GM12878 (cell line): ENCODE results near the gene KIFAP3. TPM values are rescaled to one million over a fixed set of nuclear protein-coding genes. Genes with fewer than 3 reads are reported as not detected.

Source experiments
- ATAC-seq: fragments of 200-7000 bp; cut with Tn5 transposase; 3 replicates; pipeline ENCODE4 v1.9.1; 2020; ENCODE audit warnings: mild to moderate bottlenecking, moderate library complexity
- BruUV-seq: library from RNA; stranded (reverse); fragments of 400-500 nt; replicated peaks from 2 replicates; lab custom pipeline; 2021; lab: Mats Ljungman, UMichigan
- CTCF ChIA-PET: fragments of 300-600 bp; sonication (Branson Sonifier 250); formaldehyde crosslinking; extraction: SDS; loops from one replicate; lab custom pipeline; 2021; ENCODE audit warnings: inconsistent platforms; lab: Yijun Ruan, JAX
- POLR2A ChIA-PET: fragments of 350-600 bp; formaldehyde crosslinking; extraction: SDS; loops from one replicate; lab custom pipeline; 2021; ENCODE audit warnings: inconsistent platforms; lab: Charles Lee
- RAD21 ChIA-PET: fragments of 300-600 bp; sonication (Branson Sonifier 250); formaldehyde crosslinking; loops from one replicate; lab custom pipeline; 2023; ENCODE audit warnings: antibody characterized with exemption; ENCODE audit not compliant: unreplicated experiment; lab: Charles Lee
- SMC1A ChIA-PET: fragments of 300-600 bp; sonication (Branson Sonifier 250); formaldehyde crosslinking; loops from one replicate; lab custom pipeline; 2023; ENCODE audit not compliant: unreplicated experiment, uncharacterized antibody; lab: Charles Lee
- DNase-seq: peaks from one replicate; pipeline ENCODE4 v3.0.0-alpha.2; 2011; ENCODE audit warnings: low read depth, low spot score
- FAIRE-seq: peaks from 3 replicates; lab custom pipeline; 2011; peaks lifted over from hg19 to GRCh38; lab: Jason Lieb, UNC
- H2AFZ ChIP-seq: 2 replicates; pipeline ENCODE4 v1.6.0; 2011; ENCODE audit warnings: low read depth, low read length, control low read depth; ENCODE audit not compliant: control insufficient read depth
- H3K27ac ChIP-seq: 2 replicates; pipeline ENCODE4 v1.5.1; 2011; ENCODE audit warnings: control low read depth; ENCODE audit not compliant: control insufficient read depth, insufficient read depth
- H3K27me3 ChIP-seq, 2 experiments: replicated peaks in 1 of 2; 2 replicates each; pipeline versions ENCODE4 v1.6.0 to v1.6.1; 2011; ENCODE audit warnings: low read length in 1 of 2; ENCODE audit not compliant: control insufficient read depth in 2 of 2, insufficient read depth in 2 of 2
- H3K36me3 ChIP-seq, 2 experiments: 2 replicates each; pipeline ENCODE4 v1.5.1; 2011; ENCODE audit warnings: low read length in 1 of 2; ENCODE audit not compliant: control insufficient read depth in 2 of 2, insufficient read depth in 2 of 2
- H3K4me1 ChIP-seq: 2 replicates; pipeline ENCODE4 v1.6.1; 2011; ENCODE audit warnings: mild to moderate bottlenecking, low read length, moderate library complexity, mixed read lengths; ENCODE audit not compliant: control insufficient read depth, insufficient read depth
- H3K4me2 ChIP-seq: 2 replicates; pipeline ENCODE4 v1.6.0; 2011; ENCODE audit warnings: control low read depth; ENCODE audit not compliant: control insufficient read depth, insufficient read depth
- H3K4me3 ChIP-seq: fragments of 200-600 bp; sonication (generic); 2 replicates; pipeline ENCODE4 v1.5.1; 2016
- H3K79me2 ChIP-seq: 2 replicates; pipeline ENCODE4 v1.6.0; 2011; ENCODE audit warnings: low read length; ENCODE audit not compliant: control insufficient read depth, insufficient read depth
- H3K9ac ChIP-seq: 2 replicates; pipeline ENCODE4 v1.8.0; 2011; ENCODE audit warnings: low read length, control low read depth, mixed read lengths; ENCODE audit not compliant: control insufficient read depth, insufficient read depth
- H3K9me3 ChIP-seq: replicated peaks from 3 replicates; pipeline ENCODE4 v1.5.1; 2011; ENCODE audit warnings: mild to moderate bottlenecking, low read length; ENCODE audit not compliant: control insufficient read depth, insufficient read depth
- H4K20me1 ChIP-seq: 2 replicates; pipeline ENCODE4 v1.6.0; 2011; ENCODE audit not compliant: control insufficient read depth, insufficient read depth
- EP300 ChIP-seq, 2 experiments: fragments of 150-350 bp in 1 of 2; IDR thresholded peaks; 2 replicates each; pipeline ENCODE4 v1.6.1; 2011 to 2012; ENCODE audit warnings: low read depth in 2 of 2, low read length in 2 of 2, borderline replicate concordance in 1 of 2, improper control_type of control experiment in 1 of 2, inconsistent platforms in 1 of 2; ENCODE audit not compliant: control insufficient read depth in 1 of 2
- ETV6 ChIP-seq, 2 experiments: fragments of 450-650 bp in 1 of 2; IDR thresholded peaks in 1 of 2; conservative IDR thresholded peaks in 1 of 2; 2 replicates each; pipeline ENCODE4 v1.6.1; 2014; ENCODE audit warnings: antibody characterized with exemption in 1 of 2, borderline replicate concordance in 1 of 2, low read depth in 1 of 2, mild to moderate bottlenecking in 1 of 2, moderate library complexity in 1 of 2
- GATAD2B ChIP-seq: fragments of 450-650 bp; conservative IDR thresholded peaks from 2 replicates; pipeline ENCODE4 v1.6.1; 2017; ENCODE audit warnings: low read depth, mild to moderate bottlenecking, moderate library complexity
- HDAC2 ChIP-seq: fragments of 200-600 bp; sonication (generic); IDR thresholded peaks from 2 replicates; pipeline ENCODE4 v1.6.1; 2017
- IRF4 ChIP-seq: IDR thresholded peaks from 2 replicates; pipeline ENCODE4 v1.6.1; 2011; ENCODE audit warnings: low read depth, low read length
- MTA2 ChIP-seq: fragments of 450-650 bp; IDR thresholded peaks from 2 replicates; pipeline ENCODE4 v1.6.1; 2016; ENCODE audit warnings: low read depth, mild to moderate bottlenecking, moderate library complexity
- NFIC ChIP-seq: IDR thresholded peaks from 2 replicates; pipeline ENCODE4 v1.6.1; 2012; ENCODE audit warnings: low read depth, mild to moderate bottlenecking, inconsistent platforms, low read length, moderate library complexity
- NFYA ChIP-seq: IDR thresholded peaks from 2 replicates; pipeline ENCODE4 v1.6.1; 2011; ENCODE audit warnings: low read depth, mild to moderate bottlenecking, low read length, improper control_type of control experiment, borderline replicate concordance
- NR2F1 ChIP-seq: fragments of 450-650 bp; conservative IDR thresholded peaks from 2 replicates; pipeline ENCODE4 v1.6.1; 2017; ENCODE audit warnings: mild to moderate bottlenecking
- RB1 ChIP-seq: fragments of 450-650 bp; formaldehyde crosslinking; IDR thresholded peaks from 2 replicates; pipeline ENCODE4 v1.6.1; 2017; ENCODE audit warnings: mild to moderate bottlenecking, borderline replicate concordance
- RFX5 ChIP-seq: IDR thresholded peaks from 2 replicates; pipeline ENCODE4 v1.6.1; 2011; ENCODE audit warnings: low read depth, low read length, improper control_type of control experiment
- SIN3A ChIP-seq: IDR thresholded peaks from 2 replicates; pipeline ENCODE4 v1.6.1; 2012; ENCODE audit warnings: low read depth, low read length, improper control_type of control experiment
- SREBF1 ChIP-seq: IDR thresholded peaks from 2 replicates; pipeline ENCODE4 v1.6.1; 2012; ENCODE audit warnings: mild to moderate bottlenecking, low read length
- TCF7 ChIP-seq: IDR thresholded peaks from 2 replicates; pipeline ENCODE4 v1.6.1; 2014; ENCODE audit warnings: antibody characterized with exemption, borderline replicate concordance
- WGBS: methylation state at CpG from one replicate; pipeline ENCODE4 v1.1.6; 2016; ENCODE audit warnings: low lambda C conversion rate; ENCODE audit not compliant: insufficient replicate concordance, insufficient coverage; ENCODE audit errors: missing lambda C conversion rate; 5-methylcytosine and 5-hydroxymethylcytosine counted together
- in situ Hi-C: fragments of 300-500 bp; cut with MboI; formaldehyde crosslinking; loops from 9 replicates; pipeline ENCODE4 v1.14.3; 2018; ENCODE audit warnings: mixed read lengths
- intact Hi-C: fragments of 100-400 bp; cut with micrococcal nuclease; formaldehyde crosslinking; loops from one replicate; pipeline ENCODE4 v1.14.2; 2022; ENCODE audit not compliant: unreplicated experiment
- polyA plus RNA-seq, 11 experiments: library from polyadenylated mRNA; depleted of rRNA in 4 of 11; unstranded in 6 of 11; stranded (reverse) in 5 of 11; fragments of >200 nt; fragmentation: Nextera tagmentation in 4 of 11; fragmentation: Illumina TruSeq in 1 of 11; extraction: Ambion mirVana in 4 of 11; extraction: Trizol in 1 of 11; gene quantifications; 1 replicate in 1 of 11; 2 replicates in 10 of 11; pipeline versions ENCODE4 v1.2.1 to v1.2.3, GENCODE V29; 2011 to 2016; ENCODE audit warnings: inconsistent platforms in 2 of 11, missing spikeins in 2 of 11, low read depth in 1 of 11
- total RNA-seq, 4 experiments: library from RNA; depleted of rRNA in 3 of 4; stranded (reverse); fragments of >200 nt in 3 of 4; fragmentation: Illumina TruSeq in 1 of 4; extraction: Trizol in 1 of 4; gene quantifications; 2 replicates each; pipeline versions ENCODE4 v1.2.1 to v1.2.3, GENCODE V29; 2013 to 2021

KIFAP3 gene
- total and polyA plus RNA-seq, 10 of the 15 experiments (the other 5 are each of a cell fraction or from before 2014, with no cell fraction given), result 13.7 to 100 (median 18.9) TPM

- Histone ChIP-seq H3K4me3 (no peak overlapping the region), H3K79me2 (no peaks in the 10 kb centered on the region), H3K36me3 (no peaks in the 10 kb centered on the region), H3K27ac (no peak overlapping the region), H3K9me3 (no peaks in the 10 kb centered on the region), H3K9ac (no peak overlapping the region), H4K20me1 (no peaks in the 10 kb centered on the region), H2AFZ (no peak overlapping the region), H3K4me2 (no peak overlapping the region), H3K4me1 (peaks cover 14% of the 10 kb centered on the region), H3K27me3 (no peaks in the 10 kb centered on the region)
- intact Hi-C loops (loop anchor here (10.0 kb wide), 1 partner anchor 205 kb away; no protein-coding TSS in a partner anchor), in situ Hi-C loops (no loop called here)
- no peak for DNase-seq
- ChIA-PET SMC1A (interaction anchor here (1.8 to 9.8 kb wide), 4 partner anchors 8 to 27 kb away, joined by 5 to 165 read pairs (median 16); no protein-coding TSS in a partner anchor), POLR2A (interaction anchor here (3.7 kb wide), 1 partner anchor 8 kb away, joined by 16 read pairs; no protein-coding TSS in a partner anchor), CTCF (interaction anchor here (0.7 to 1.1 kb wide), 2 partner anchors 35 to 1029 kb away, joined by 3 to 4 read pairs; no protein-coding TSS in a partner anchor), RAD21 (interaction anchor here (1.6 kb wide), 1 partner anchor 9 kb away, joined by 4 read pairs; no protein-coding TSS in a partner anchor)
- ATAC-seq, result no peak
- WGBS, result 84% methylated on average over 4 of the region's 4 CpGs
- BruUV-seq, result no TSS peak
- FAIRE-seq, result no peak
- no peak for TF ChIP-seq SREBF1
- no peak for TF ChIP-seq RB1
- no peak for TF ChIP-seq GATAD2B
- no peak for TF ChIP-seq EP300 (IDR thresholded peaks at IDR 0.05; ENCODE audit: borderline replicate concordance in 1 of 2, control insufficient read depth in 1 of 2, low read depth in 2 of 2, low read length in 2 of 2)
Measured at GRCh38 chr1:169899519-169900217, 174.8 kb downstream of the KIFAP3 start.

- intact Hi-C loops, result loop anchor here (10.0 kb wide), 1 partner anchor 201 kb away; no protein-coding TSS in a partner anchor
- no TSS peak for BruUV-seq
- Histone ChIP-seq H3K4me3 (no peak overlapping the region), H3K4me1 (peaks cover 20% of the 10 kb centered on the region), H2AFZ (peak overlapping the region; percentile 49; the same call in 1 of the 2 replicates), H3K9ac (no peak overlapping the region), H3K4me2 (no peak overlapping the region), H3K27ac (no peak overlapping the region), H3K36me3 (no peaks in the 10 kb centered on the region), H3K79me2 (peaks cover 26% of the 10 kb centered on the region), H3K27me3 (no peaks in the 10 kb centered on the region), H4K20me1 (no peaks in the 10 kb centered on the region), H3K9me3 (no peaks in the 10 kb centered on the region)
- ChIA-PET SMC1A (interaction anchor here (1.6 to 9.8 kb wide), 5 partner anchors 9 to 23 kb away, joined by 5 to 165 read pairs (median 25); no protein-coding TSS in a partner anchor), CTCF (interaction anchor here (1.2 kb wide), 1 partner anchor 12 kb away, joined by 6 read pairs; no protein-coding TSS in a partner anchor), RAD21 (interaction anchor here (1.1 to 5.9 kb wide), 5 partner anchors 9 to 33 kb away, joined by 5 to 104 read pairs (median 7); no protein-coding TSS in a partner anchor), POLR2A (interaction anchor here (3.0 to 8.1 kb wide), 3 partner anchors 9 to 21 kb away, joined by 12 to 131 read pairs (median 104); no protein-coding TSS in a partner anchor)
- ATAC-seq (peak; percentile 36), DNase-seq (no peak), FAIRE-seq (no peak)
- 44% methylated on average over 4 of the region's 4 CpGs for WGBS
- in situ Hi-C loops, result no loop called here
- TF ChIP-seq TCF7 (no peak), IRF4 (peak; percentile 46; the same call in 1 of the 2 replicates), ETV6 (conservative IDR thresholded peaks at IDR 0.05 in 1 of 2, IDR thresholded peaks at IDR 0.05 in 1 of 2; ENCODE audit: borderline replicate concordance in 1 of 2, low read depth in 1 of 2) (no peak), MTA2 (no peak), HDAC2 (no peak), RFX5 (no peak), NFIC (no peak), NFYA (no peak), NR2F1 (no peak), SIN3A (no peak)
Measured at GRCh38 chr1:169896013-169896412, 178.5 kb downstream of the KIFAP3 start.
